ENCODE results near the gene FBXO30. TPM values are rescaled to one million over a fixed set of nuclear protein-coding genes. Genes with fewer than 3 reads are reported as not detected.

FBXO30 gene
- total RNA-seq, 4 donors from 2014 or later, result 8.6 to 38.3 (median 17.7) TPM

GRCh38 chr6:145850671-145851070, 36.1 kb upstream of the FBXO30 start:
- TF ChIP-seq POLR2A (IDR thresholded peaks at IDR 0.05), result no peak
- TF ChIP-seq, protein P1, sequence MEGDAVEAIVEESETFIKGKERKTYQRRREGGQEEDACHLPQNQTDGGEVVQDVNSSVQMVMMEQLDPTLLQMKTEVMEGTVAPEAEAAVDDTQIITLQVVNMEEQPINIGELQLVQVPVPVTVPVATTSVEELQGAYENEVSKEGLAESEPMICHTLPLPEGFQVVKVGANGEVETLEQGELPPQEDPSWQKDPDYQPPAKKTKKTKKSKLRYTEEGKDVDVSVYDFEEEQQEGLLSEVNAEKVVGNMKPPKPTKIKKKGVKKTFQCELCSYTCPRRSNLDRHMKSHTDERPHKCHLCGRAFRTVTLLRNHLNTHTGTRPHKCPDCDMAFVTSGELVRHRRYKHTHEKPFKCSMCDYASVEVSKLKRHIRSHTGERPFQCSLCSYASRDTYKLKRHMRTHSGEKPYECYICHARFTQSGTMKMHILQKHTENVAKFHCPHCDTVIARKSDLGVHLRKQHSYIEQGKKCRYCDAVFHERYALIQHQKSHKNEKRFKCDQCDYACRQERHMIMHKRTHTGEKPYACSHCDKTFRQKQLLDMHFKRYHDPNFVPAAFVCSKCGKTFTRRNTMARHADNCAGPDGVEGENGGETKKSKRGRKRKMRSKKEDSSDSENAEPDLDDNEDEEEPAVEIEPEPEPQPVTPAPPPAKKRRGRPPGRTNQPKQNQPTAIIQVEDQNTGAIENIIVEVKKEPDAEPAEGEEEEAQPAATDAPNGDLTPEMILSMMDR (IDR thresholded peaks at IDR 0.05 in 4 of 5, conservative IDR thresholded peaks at IDR 0.05 in 1 of 5), result no peak
- intact Hi-C loops (cut with DNase I; ENCODE audit: low total_unique reads) (no loop called here), in situ Hi-C loops (cut with MboI; ENCODE audit: low sequenced_read_pairs in 4 of 4) (no loop called here)
- ATAC-seq, result no peak
- peaks cover 0 to 5% of the 10 kb centered on the region in 2 donors for H3K4me1 ChIP-seq
- H3K9me3 ChIP-seq, result no peaks in the 10 kb centered on the region
- no peak overlapping the region for H3K4me3 ChIP-seq
- no peaks in the 10 kb centered on the region for H3K27me3 ChIP-seq
- no peaks in the 10 kb centered on the region for H3K36me3 ChIP-seq
- no peak overlapping the region for H3K27ac ChIP-seq
- DNase-seq, result no peak

GRCh38 chr6:145848541-145848940, 33.9 kb upstream of the FBXO30 start:
- H3K36me3 ChIP-seq, result no peaks in the 10 kb centered on the region
- TF ChIP-seq POLR2A (IDR thresholded peaks at IDR 0.05), result no peak
- TF ChIP-seq, protein P1 (IDR thresholded peaks at IDR 0.05 in 4 of 5, conservative IDR thresholded peaks at IDR 0.05 in 1 of 5), result no peak
- no peak for ATAC-seq

GRCh38 chr6:145845557-145845956, 31.0 kb upstream of the FBXO30 start:
- intact Hi-C loops (cut with DNase I; ENCODE audit: low total_unique reads) (no loop called here), in situ Hi-C loops (cut with MboI; ENCODE audit: low sequenced_read_pairs in 4 of 4) (no loop called here)
- H3K36me3 ChIP-seq, result no peaks in the 10 kb centered on the region
- H3K27me3 ChIP-seq, result no peaks in the 10 kb centered on the region
- peak overlapping the region in 3 of 4 donors; percentile 34 to 57 (median 47) for H3K27ac ChIP-seq
- H3K9me3 ChIP-seq, result no peaks in the 10 kb centered on the region
- TF ChIP-seq, protein P1 (IDR thresholded peaks at IDR 0.05 in 4 of 5, conservative IDR thresholded peaks at IDR 0.05 in 1 of 5), result no peak
- TF ChIP-seq POLR2A (IDR thresholded peaks at IDR 0.05), result no peak
- no peak for ATAC-seq
- DNase-seq, result no peak
- no peak overlapping the region for H3K4me3 ChIP-seq
- H3K4me1 ChIP-seq, result peaks cover 13% of the 10 kb centered on the region in 2 donors

More at GRCh38 chr6:145848541-145848940, 33.9 kb upstream of the FBXO30 start:
- Histone ChIP-seq H3K4me1 (peaks cover 10 to 18% of the 10 kb centered on the region in 2 donors), H3K27ac (no peak overlapping the region), H3K9me3 (no peaks in the 10 kb centered on the region), H3K27me3 (no peaks in the 10 kb centered on the region), H3K4me3 (no peak overlapping the region)
- intact Hi-C loops (cut with DNase I; ENCODE audit: low total_unique reads), result no loop called here
- DNase-seq, result no peak
- in situ Hi-C loops (cut with MboI; ENCODE audit: low sequenced_read_pairs in 4 of 4), result no loop called here

GRCh38 chr6:145844933-145845540, 30.4 kb upstream of the FBXO30 start:
- Histone ChIP-seq H3K27me3 (no peaks in the 10 kb centered on the region), H3K36me3 (no peaks in the 10 kb centered on the region), H3K4me1 (peaks cover 13% of the 10 kb centered on the region in 2 donors), H3K4me3 (no peak overlapping the region), H3K9me3 (no peaks in the 10 kb centered on the region), H3K27ac (peak overlapping the region in 3 of 4 donors; percentile 34 to 57 (median 47))
- TF ChIP-seq, protein P1 (IDR thresholded peaks at IDR 0.05 in 4 of 5, conservative IDR thresholded peaks at IDR 0.05 in 1 of 5), result no peak
- TF ChIP-seq POLR2A (IDR thresholded peaks at IDR 0.05), result no peak
- intact Hi-C loops (cut with DNase I; ENCODE audit: low total_unique reads), result loop anchor here (5.0 kb wide), 1 partner anchor 47 kb away; no protein-coding TSS in a partner anchor
- in situ Hi-C loops (cut with MboI; ENCODE audit: low sequenced_read_pairs in 4 of 4), result no loop called here
- DNase-seq (peak in 1 of 2 donors; percentile 26), ATAC-seq (peak; percentile 70 to 84)
